Stimulated activated naive CD8-positive, alpha-beta T cell treated with anti-CD3 and anti-CD28 coated beads, Interleukin-15, Interleukin-2, amounts not matched to agents 100 ng/mL and 50 ng/mL, for 24 hours (primary cell): ENCODE measurements around the gene COL15A1.

Experiments
- H3K27ac Mint-ChIP-seq: one replicate; pipeline ENCODE4 v1.8.0; 2021; ENCODE audit warnings: mild to moderate bottlenecking, mixed read lengths
- H3K27me3 Mint-ChIP-seq: one replicate; pipeline ENCODE4 v1.8.0; 2021; ENCODE audit warnings: mixed read lengths
- H3K36me3 Mint-ChIP-seq: one replicate; pipeline ENCODE4 v1.8.0; 2021; ENCODE audit warnings: low read depth, mixed read lengths
- H3K4me1 Mint-ChIP-seq: one replicate; pipeline ENCODE4 v1.8.0; 2021; ENCODE audit warnings: low read depth, mixed read lengths
- H3K4me3 Mint-ChIP-seq: one replicate; pipeline ENCODE4 v1.8.0; 2021; ENCODE audit warnings: mild to moderate bottlenecking, mixed read lengths
- H3K9me3 Mint-ChIP-seq: one replicate; pipeline ENCODE4 v1.8.0; 2021; ENCODE audit warnings: mixed read lengths

Gene COL15A1

GRCh38 chr9:98980291-98980690 lies 36.6 kb downstream of the COL15A1 start:
- Mint-ChIP-seq H3K9me3 (no peaks in the 10 kb centered on the region), H3K27ac (no peak overlapping the region), H3K4me3 (no peak overlapping the region)

DNA sequence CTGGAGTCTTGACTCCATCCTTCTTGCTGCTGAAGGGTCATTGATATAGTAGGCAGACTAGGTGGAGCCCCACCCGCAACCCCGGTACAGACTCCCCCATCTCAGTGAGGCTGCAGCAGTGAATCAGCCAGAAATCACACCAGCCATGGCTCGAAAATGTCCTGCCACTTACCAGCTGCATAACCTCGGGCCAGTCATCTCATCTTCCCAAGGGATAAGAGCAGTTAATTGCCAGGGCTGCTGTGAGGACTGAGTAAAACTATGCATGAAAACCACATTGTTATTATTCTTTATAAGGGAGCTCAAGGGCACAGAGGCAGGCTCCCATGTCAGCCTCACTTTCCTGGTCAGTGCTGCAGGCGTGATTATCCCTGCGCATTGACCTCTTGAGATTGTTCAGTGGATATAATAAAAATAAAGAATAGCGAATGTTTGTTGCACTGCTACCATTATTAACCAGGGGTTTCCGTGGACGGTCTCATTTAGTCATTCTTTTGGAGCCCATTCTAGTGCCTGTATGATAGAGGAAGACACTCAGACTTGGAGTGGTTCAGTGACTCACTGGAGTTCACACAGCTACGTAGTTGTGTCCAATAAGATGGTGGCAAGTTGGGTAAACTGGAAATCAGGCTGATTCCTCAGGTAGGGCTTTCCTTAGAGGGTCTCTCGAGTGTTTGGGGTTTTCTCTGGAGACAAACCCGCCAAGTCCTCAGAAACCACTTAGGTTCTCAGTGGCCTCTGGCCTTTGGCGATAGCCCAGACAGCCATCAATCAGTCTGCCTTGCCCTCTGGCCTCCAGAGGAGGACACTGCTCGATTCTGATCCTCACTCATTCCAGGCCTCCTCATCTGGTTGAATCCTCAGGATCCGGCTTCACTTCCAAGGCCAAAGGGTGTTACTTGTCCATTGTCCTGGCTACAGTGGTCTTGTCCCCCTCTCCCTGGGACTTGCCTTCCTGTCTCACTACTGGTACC lies 39.9 kb downstream of the COL15A1 start:
- Mint-ChIP-seq H3K4me3 (no peak overlapping the region), H3K27ac (no peak overlapping the region), H3K4me1 (no peaks in the 10 kb centered on the region), H3K9me3 (no peaks in the 10 kb centered on the region), H3K36me3 (no peaks in the 10 kb centered on the region), H3K27me3 (no peaks in the 10 kb centered on the region)

More at GRCh38 chr9:98980291-98980690, 36.6 kb downstream of the COL15A1 start:
- peaks cover 3% of the 10 kb centered on the region for H3K4me1 Mint-ChIP-seq
- H3K27me3 Mint-ChIP-seq = peaks cover 6% of the 10 kb centered on the region
- H3K36me3 Mint-ChIP-seq = no peaks in the 10 kb centered on the region

GRCh38 chr9:98985596-98985995 lies 41.9 kb downstream of the COL15A1 start:
- Mint-ChIP-seq H3K27me3 (no peaks in the 10 kb centered on the region), H3K4me3 (no peak overlapping the region), H3K9me3 (no peaks in the 10 kb centered on the region), H3K36me3 (no peaks in the 10 kb centered on the region), H3K4me1 (no peaks in the 10 kb centered on the region), H3K27ac (no peak overlapping the region)

GRCh38 chr9:98986866-98987651 lies 43.4 kb downstream of the COL15A1 start:
- Mint-ChIP-seq H3K36me3 (no peaks in the 10 kb centered on the region), H3K4me1 (no peaks in the 10 kb centered on the region), H3K4me3 (no peak overlapping the region), H3K9me3 (no peaks in the 10 kb centered on the region), H3K27me3 (no peaks in the 10 kb centered on the region), H3K27ac (no peak overlapping the region)

DNA sequence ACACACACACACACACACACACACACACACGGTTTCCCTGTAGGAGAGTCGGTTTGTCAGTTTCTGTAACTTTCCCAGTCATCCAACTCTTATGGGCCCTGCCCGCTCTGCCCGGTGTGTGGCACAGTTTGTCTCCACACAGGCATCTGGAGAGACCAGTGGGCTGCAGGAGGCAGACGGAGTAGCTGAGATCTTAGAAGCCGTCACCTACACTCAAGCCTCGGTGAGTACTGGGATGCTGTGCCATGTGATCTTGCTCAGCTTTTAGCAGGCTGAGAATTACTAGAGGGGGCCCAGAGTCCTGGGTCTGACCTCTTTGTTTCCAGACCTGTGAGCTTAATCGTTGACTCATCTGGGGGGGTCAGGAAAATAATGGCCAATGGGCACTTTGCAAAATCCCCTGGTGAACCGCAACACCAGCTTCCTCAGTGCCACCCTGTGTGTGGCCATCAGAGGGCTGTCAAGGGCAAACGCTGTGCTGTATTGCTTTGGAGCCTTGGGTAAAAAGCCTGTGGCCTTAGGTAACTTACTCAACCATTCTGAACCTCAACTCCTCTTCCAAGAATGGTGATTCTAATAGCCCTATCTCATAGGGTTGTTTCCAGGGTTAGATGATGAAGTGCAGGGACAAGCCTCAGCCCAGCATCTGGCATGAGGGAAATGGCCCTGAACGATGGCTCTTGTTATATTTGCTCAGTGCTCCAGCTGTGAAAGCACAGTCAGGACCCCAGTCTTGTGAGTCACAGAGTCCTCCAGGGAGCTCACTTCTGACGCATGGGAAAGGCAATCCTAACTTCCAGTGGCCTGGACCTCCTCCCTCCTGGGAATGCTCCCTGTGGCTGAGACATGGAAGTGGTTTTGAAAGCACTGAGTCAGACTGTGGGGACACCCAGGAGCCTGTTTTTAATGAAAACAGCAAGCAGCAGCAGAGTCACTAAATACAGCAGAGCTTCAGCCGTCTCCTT lies 45.6 kb downstream of the COL15A1 start:
- Mint-ChIP-seq H3K27me3 (no peaks in the 10 kb centered on the region), H3K4me1 (peaks cover 12% of the 10 kb centered on the region), H3K27ac (no peak overlapping the region), H3K9me3 (no peaks in the 10 kb centered on the region), H3K36me3 (no peaks in the 10 kb centered on the region), H3K4me3 (no peak overlapping the region)

DNA sequence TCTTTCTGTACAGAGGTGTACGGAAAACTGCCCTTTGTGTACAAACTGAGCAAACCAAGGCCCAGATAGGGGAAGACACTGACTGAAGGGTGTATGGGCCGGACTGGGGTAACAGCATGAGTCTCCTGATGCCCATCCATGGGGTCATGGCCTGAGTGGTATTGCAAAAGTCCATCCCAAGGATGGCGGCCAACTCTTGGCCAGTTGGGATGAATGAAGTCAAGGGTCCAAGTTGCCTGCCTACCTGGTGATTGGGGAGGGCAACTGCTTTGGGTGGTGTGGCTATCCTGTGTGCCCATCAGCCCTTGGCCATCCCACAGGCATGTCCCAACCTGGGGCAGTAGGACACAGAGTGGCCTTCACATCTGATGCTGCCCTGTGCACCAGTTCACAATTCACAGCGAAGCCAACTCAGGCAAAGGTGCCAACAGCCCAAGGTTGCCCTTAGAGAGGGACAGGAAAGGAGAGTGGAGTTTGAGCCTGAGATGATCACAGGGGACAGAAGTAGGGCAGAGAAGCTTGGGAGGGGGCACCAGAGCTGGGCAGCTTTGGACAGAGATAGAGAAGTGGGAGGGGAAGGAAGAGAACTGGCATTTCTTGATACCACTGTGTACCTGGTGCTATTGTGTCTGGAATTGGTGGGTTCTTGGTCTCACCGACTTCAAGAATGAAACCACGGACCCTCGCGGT lies 46.6 kb downstream of the COL15A1 start:
- Mint-ChIP-seq H3K36me3 (no peaks in the 10 kb centered on the region), H3K4me3 (no peak overlapping the region), H3K4me1 (peaks cover 14% of the 10 kb centered on the region), H3K9me3 (no peaks in the 10 kb centered on the region), H3K27me3 (no peaks in the 10 kb centered on the region), H3K27ac (no peak overlapping the region)

DNA sequence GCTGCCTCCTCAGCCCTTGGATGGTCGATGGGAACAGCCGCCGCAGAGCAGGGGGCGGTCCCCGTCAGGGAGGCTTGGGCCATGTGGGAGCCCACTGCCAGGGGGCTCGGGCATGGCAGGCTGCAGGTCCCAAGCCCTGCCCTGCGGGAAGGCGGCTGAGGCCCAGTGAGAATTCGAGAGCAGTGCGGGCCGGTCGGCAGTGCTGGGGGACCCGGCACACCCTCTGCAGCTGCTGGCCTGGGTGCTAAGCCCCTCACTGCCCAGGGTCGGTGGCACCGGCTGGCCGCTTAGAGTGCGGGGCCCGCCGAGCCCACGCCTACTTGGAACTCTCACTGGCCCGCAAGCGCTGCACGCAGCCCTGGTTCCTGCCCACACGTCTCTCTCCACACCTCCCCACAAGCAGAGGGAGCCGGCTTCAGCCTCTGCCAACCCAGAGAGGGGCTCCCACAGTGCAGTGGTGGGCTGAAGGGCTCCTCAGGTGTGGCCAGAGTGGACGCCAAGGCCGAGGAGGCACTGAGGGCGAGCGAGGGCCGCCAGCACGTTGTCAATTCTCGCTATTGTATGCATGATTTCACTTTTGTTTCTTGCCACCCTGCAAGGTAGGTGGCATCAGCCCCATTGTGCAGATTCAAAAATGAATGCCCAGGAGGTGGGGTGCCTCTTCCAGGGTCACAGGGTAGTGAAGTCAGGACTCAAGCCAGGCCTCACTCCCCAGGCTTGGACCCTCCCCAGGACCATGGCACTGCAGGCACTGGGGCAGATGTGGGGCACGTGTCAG lies 48.6 kb downstream of the COL15A1 start:
- no peaks in the 10 kb centered on the region for H3K9me3 Mint-ChIP-seq
- H3K27me3 Mint-ChIP-seq = peaks cover 9% of the 10 kb centered on the region
- H3K4me3 Mint-ChIP-seq = no peak overlapping the region
- H3K27ac Mint-ChIP-seq = no peak overlapping the region
- peaks cover 14% of the 10 kb centered on the region for H3K4me1 Mint-ChIP-seq
- H3K36me3 Mint-ChIP-seq = no peaks in the 10 kb centered on the region

DNA sequence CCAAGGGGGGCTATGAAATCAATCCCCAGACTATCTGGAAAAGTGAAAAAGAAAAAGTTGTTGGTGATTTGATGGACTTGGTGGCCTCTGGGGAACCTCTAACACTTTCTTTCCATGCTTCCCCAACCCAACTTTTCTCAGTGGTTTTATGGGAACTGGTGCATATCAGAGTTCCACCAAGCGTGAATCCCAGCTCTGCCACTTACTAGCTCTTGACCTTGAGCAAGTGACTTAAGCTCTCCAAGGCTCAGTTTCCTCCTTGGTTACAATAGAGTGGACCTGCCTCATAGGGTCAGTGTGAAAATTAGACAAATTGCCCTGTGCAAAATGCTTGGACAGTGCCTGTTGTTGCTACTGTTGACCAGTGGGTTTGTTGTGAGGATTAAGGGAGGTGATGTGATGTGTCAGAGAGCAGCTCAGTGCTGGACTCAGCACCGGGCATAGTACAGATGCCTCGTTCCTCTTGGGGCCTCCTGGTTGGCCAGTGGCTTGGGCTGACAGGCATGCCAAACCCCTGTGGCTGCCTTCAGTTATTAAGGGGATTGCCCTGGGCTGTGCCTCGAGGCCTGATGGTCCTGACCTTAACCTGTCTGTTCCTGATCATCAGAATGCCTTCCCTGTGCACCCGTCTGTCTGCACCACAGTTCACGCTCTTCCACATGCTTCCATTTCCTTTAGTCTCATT lies 49.3 kb downstream of the COL15A1 start:
- Mint-ChIP-seq H3K4me1 (peaks cover 14% of the 10 kb centered on the region), H3K27me3 (peaks cover 9% of the 10 kb centered on the region), H3K36me3 (no peaks in the 10 kb centered on the region), H3K4me3 (peak overlapping the region; percentile 23), H3K27ac (peak overlapping the region; percentile 59), H3K9me3 (no peaks in the 10 kb centered on the region)

DNA sequence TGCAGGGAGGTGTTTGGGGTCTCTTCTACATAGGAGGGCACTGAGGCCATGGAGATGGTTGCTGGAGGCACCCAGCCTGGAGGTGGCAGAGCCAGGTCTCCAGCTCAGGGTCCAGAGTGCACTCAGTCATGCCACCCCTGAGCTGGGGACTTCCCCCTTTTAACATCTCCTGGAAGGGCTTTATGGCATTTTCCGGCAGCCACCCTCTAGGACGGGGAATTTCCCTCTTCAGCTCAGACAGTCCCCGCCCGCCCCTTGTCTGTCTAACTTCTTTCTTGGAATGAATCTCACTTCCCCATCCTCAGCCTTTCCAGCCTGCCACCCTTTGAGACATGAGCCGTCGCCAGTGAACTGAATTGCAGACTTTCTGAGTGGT lies 49.9 kb downstream of the COL15A1 start:
- Mint-ChIP-seq H3K27ac (peak overlapping the region; percentile 59), H3K27me3 (peaks cover 15% of the 10 kb centered on the region), H3K36me3 (no peaks in the 10 kb centered on the region), H3K9me3 (no peaks in the 10 kb centered on the region), H3K4me1 (peaks cover 14% of the 10 kb centered on the region), H3K4me3 (peak overlapping the region; percentile 23)

GRCh38 chr9:98994172-98995058 lies 50.7 kb downstream of the COL15A1 start:
- H3K4me1 Mint-ChIP-seq = peaks cover 14% of the 10 kb centered on the region
- no peaks in the 10 kb centered on the region for H3K9me3 Mint-ChIP-seq
- H3K4me3 Mint-ChIP-seq = no peak overlapping the region
- no peaks in the 10 kb centered on the region for H3K36me3 Mint-ChIP-seq
- no peak overlapping the region for H3K27ac Mint-ChIP-seq
- peaks cover 15% of the 10 kb centered on the region for H3K27me3 Mint-ChIP-seq

DNA sequence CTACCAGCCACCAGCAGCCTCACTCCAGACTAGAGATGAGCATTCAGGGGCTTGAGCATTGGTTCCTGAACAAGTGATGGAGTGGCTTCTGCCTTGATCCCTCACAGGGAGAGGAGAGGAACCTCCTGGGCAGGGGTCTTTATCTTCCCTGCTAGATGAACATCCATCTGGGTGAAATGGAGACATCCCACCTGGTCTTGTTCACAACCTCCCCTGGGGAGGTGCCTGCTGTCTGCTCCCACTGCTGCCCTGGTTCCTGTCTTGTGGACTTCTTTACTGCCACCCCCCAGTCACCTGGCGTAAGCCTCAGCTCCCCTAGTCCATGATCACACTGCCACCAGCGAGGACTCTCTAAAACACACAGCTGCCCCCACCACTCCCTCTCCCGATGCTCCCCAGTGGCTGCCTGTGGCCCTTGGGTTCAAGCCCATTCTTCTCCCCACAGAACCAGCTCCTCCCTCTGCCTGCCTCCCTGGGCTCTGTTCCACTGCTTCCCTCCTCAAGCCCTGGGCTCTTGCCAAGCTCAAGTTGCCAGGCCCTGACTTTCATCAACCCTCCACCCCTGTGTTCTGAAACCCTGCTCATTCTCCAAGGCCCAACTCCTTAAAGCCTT lies 51.5 kb downstream of the COL15A1 start:
- H3K4me3 Mint-ChIP-seq = no peak overlapping the region
- no peak overlapping the region for H3K27ac Mint-ChIP-seq
- no peaks in the 10 kb centered on the region for H3K36me3 Mint-ChIP-seq
- H3K9me3 Mint-ChIP-seq = no peaks in the 10 kb centered on the region
- H3K27me3 Mint-ChIP-seq = peaks cover 15% of the 10 kb centered on the region
- H3K4me1 Mint-ChIP-seq = peaks cover 14% of the 10 kb centered on the region

DNA sequence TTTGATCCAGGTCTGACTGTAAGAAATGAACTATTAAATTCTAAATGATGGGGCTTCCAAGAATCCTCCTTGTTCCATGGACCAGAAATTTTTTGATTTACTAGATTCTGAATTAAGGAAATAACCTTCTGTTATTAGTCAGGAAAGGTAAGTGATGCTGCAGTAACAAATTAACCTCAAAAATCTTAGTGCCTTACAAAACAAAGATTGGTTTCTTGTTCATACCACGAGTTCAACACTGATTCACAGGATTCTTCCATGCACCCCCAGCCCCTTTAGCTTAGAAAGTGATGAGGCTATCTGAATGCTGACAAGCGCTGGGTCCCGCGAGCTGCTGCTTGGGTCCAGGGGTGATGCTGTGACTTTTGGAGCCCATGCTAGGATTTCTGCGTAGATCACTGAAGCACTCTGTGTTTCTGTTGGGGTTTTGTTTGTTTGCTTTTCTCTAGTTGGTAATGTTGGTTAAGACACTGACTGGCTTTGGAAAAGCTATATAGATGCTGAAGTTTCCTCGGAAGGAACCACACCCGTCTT lies 52.3 kb downstream of the COL15A1 start:
- Mint-ChIP-seq H3K36me3 (no peaks in the 10 kb centered on the region), H3K27me3 (peaks cover 15% of the 10 kb centered on the region), H3K4me3 (no peak overlapping the region), H3K9me3 (no peaks in the 10 kb centered on the region), H3K27ac (peak overlapping the region; percentile 28), H3K4me1 (peaks cover 22% of the 10 kb centered on the region)
